ENCODE measurements around the gene PYGM. TPM values are rescaled to one million over a fixed set of nuclear protein-coding genes. Genes with fewer than 3 reads are reported as not detected.

Gene PYGM
- total RNA-seq, 2 donors from 2014 or later = 8.0 to 22.4 TPM

- Histone ChIP-seq H3K9me3 (no peaks in the 10 kb centered on the region), H3K4me3 (peak overlapping the region; percentile 40 to 45), H3K27ac (peak overlapping the region; percentile 77 to 83), H3K4me1 (replicated peaks) (peaks cover 7% of the 10 kb centered on the region), H3K36me3 (no peaks in the 10 kb centered on the region), H3K27me3 (replicated peaks; ENCODE audit: insufficient read depth) (no peaks in the 10 kb centered on the region)
- TF ChIP-seq POLR2A (IDR thresholded peaks at IDR 0.05) (no peak), POLR2AphosphoS5 (IDR thresholded peaks at IDR 0.05) (peak; percentile 38)
- TF ChIP-seq, protein P1, sequence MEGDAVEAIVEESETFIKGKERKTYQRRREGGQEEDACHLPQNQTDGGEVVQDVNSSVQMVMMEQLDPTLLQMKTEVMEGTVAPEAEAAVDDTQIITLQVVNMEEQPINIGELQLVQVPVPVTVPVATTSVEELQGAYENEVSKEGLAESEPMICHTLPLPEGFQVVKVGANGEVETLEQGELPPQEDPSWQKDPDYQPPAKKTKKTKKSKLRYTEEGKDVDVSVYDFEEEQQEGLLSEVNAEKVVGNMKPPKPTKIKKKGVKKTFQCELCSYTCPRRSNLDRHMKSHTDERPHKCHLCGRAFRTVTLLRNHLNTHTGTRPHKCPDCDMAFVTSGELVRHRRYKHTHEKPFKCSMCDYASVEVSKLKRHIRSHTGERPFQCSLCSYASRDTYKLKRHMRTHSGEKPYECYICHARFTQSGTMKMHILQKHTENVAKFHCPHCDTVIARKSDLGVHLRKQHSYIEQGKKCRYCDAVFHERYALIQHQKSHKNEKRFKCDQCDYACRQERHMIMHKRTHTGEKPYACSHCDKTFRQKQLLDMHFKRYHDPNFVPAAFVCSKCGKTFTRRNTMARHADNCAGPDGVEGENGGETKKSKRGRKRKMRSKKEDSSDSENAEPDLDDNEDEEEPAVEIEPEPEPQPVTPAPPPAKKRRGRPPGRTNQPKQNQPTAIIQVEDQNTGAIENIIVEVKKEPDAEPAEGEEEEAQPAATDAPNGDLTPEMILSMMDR (IDR thresholded peaks at IDR 0.05) = no peak
- peak; percentile 36 for DNase-seq (ENCODE audit: low spot score)
- 3% methylated on average over 47 of the region's 52 CpGs for WGBS
- intact Hi-C loops (cut with DNase I) = no loop called here
Observed at GRCh38 chr11:64745521-64746328, 14.0 kb downstream of the PYGM start.

DNA sequence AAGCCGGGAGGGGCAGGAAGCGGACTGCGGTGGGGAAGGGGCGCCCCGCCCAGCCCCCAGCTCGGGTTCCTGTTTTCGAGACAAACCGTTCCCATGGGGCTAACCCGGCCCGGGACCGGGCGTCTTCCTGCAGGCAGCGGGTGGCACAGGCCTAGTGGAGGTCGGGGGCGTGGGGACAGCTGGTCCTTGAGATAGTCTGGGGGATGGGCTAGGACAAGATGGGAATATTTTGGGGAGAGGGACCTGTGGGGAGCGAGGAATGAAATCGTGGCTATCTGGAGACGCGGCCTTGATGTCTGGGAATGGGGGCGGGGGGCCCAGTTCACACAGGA is 14.6 kb downstream of the PYGM start:
- Histone ChIP-seq H3K27me3 (replicated peaks; ENCODE audit: insufficient read depth) (no peaks in the 10 kb centered on the region), H3K4me3 (peak overlapping the region; percentile 40 to 45), H3K9me3 (no peaks in the 10 kb centered on the region), H3K4me1 (replicated peaks) (peaks cover 7% of the 10 kb centered on the region), H3K27ac (peak overlapping the region; percentile 77 to 83), H3K36me3 (no peaks in the 10 kb centered on the region)
- DNase-seq (ENCODE audit: low spot score) = no peak
- 2% methylated on average over 17 of the region's 20 CpGs for WGBS
- TF ChIP-seq POLR2AphosphoS5 (IDR thresholded peaks at IDR 0.05) = no peak
- TF ChIP-seq POLR2A (IDR thresholded peaks at IDR 0.05) = no peak
- TF ChIP-seq, protein P1 (IDR thresholded peaks at IDR 0.05) = no peak
- intact Hi-C loops (cut with DNase I) = no loop called here

- Histone ChIP-seq H3K27me3 (replicated peaks; ENCODE audit: insufficient read depth) (no peaks in the 10 kb centered on the region), H3K4me3 (peak overlapping the region; percentile 40 to 45), H3K9me3 (no peaks in the 10 kb centered on the region), H3K4me1 (replicated peaks) (peaks cover 7% of the 10 kb centered on the region), H3K27ac (peak overlapping the region; percentile 77 to 83), H3K36me3 (no peaks in the 10 kb centered on the region)
- WGBS = 1% methylated on average over 24 of the region's 89 CpGs
- TF ChIP-seq POLR2A (IDR thresholded peaks at IDR 0.05) (no peak), POLR2AphosphoS5 (IDR thresholded peaks at IDR 0.05) (no peak)
- TF ChIP-seq, protein P1 (IDR thresholded peaks at IDR 0.05) = no peak
- intact Hi-C loops (cut with DNase I) = loop anchor here (5.0 kb wide), 1 partner anchor 33 kb away; the partner anchor contains the start of gene SF1
- DNase-seq (ENCODE audit: low spot score) = no peak
Observed at GRCh38 chr11:64744544-64745188, 15.1 kb downstream of the PYGM start.

DNA sequence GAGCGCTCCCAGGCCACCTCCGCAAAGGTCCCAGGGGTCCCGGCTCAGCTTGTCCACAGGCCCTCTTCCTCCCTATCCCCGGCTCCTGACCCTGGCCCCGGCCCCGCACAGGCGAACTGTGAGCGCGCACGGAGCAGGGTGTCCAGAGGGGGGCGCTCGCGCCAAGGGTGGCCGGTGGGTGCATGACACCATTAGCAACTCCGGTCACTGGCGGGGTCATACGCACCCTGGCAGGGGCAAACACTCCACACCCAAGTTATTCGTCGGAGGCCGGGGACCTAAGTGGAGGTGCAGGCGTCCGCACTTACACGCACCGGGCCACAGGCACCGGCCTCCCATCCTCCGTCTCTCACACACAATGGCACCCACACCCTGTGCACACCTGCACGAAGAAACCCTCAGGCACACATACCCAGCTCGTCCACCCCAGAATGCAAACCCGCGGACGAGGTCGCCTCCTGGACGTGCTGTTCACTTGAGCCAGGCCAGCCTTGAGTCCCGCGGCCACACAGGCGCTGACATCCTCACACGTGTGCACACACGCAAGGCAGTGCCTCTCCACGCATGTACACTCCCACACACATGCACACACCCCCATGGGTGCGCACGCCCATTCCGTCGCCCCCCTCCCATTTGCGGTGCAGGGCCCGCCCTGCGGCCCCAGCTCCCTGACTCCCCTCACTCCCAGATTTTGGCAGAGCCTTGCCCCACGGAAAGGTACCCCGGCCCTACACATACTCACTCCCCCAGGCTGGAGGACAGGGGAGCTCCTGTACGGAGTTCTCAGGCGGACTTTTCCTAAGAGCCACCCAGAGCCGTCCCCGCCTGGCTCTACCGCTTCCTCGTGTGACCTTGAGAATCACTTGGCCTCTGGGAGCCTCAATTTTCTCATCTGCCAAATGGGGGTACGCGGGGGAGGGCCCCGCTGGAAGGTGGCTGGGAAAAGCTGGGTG is 15.9 kb downstream of the PYGM start, which contains the start of gene RASGRP2:
Gene RASGRP2, minus strand, starts transcription at position 552 of the 953 bp plus-strand sequence. CDS start 1,276 bp downstream, outside the sequence.
- no peak for TF ChIP-seq POLR2AphosphoS5 (IDR thresholded peaks at IDR 0.05)
- TF ChIP-seq, protein P1 (IDR thresholded peaks at IDR 0.05) = peak in 2 of 4 experiments; percentile 60 to 69
- H3K9me3 ChIP-seq = no peaks in the 10 kb centered on the region
- no peaks in the 10 kb centered on the region for H3K27me3 ChIP-seq (replicated peaks; ENCODE audit: insufficient read depth)
- H3K4me3 ChIP-seq = peak within 1 kb of the TSS; percentile 40 to 45
- peak within 1 kb of the TSS; percentile 77 to 83 for H3K27ac ChIP-seq
- H3K36me3 ChIP-seq = no peaks in the 10 kb centered on the region
- H3K4me1 ChIP-seq (replicated peaks) = peaks cover 7% of the 10 kb centered on the region
- intact Hi-C loops (cut with DNase I) = loop anchor here (5.0 kb wide), 1 partner anchor 33 kb away; the partner anchor contains the start of gene SF1
- 2% methylated on average over 52 of the region's 57 CpGs for WGBS
- DNase-seq (ENCODE audit: low spot score) = peak; percentile 36

All from prostate gland (tissue), 2 donors.